Uterus (tissue), 4 donors: ENCODE data around the gene AKAP4. TPM values are rescaled to one million over a fixed set of nuclear protein-coding genes. Genes with fewer than 3 reads are reported as not detected.
A peak's percentile ranks its signal among the peaks of the same experiment; 100 is the strongest.

Source experiments
- DNase-seq, 2 donors: peaks; one replicate each; pipeline ENCODE4 v3.0.0-alpha.2; 2019 to 2020
- H3K27ac ChIP-seq, 2 donors: fragments of 200-600 bp; sonication (generic); 1 replicate in 1 of 2; 2 replicates in 1 of 2; pipeline ENCODE4 v1.5.1; 2016 to 2018
- H3K27me3 ChIP-seq, 2 donors: fragments of 200-600 bp; sonication (generic); one replicate each; pipeline ENCODE4 v1.5.1; 2018 to 2019; ENCODE audit warnings: control low read depth in 1 of 2
- H3K36me3 ChIP-seq, 2 donors: fragments of 200-600 bp; sonication (generic); one replicate each; pipeline ENCODE4 v1.5.1; 2019; ENCODE audit warnings: control low read depth in 1 of 2
- H3K4me1 ChIP-seq, 2 donors: fragments of 200-600 bp; sonication (generic); one replicate each; pipeline ENCODE4 v1.5.1; 2018 to 2019; ENCODE audit warnings: control low read depth in 1 of 2
- H3K4me3 ChIP-seq, 2 donors: fragments of 200-600 bp; sonication (generic); 1 replicate in 1 of 2; 2 replicates in 1 of 2; pipeline ENCODE4 v1.5.1; 2018 to 2019; ENCODE audit warnings: mild to moderate bottlenecking in 1 of 2
- H3K9me3 ChIP-seq, 2 donors: fragments of 200-600 bp; sonication (generic); one replicate each; pipeline ENCODE4 v1.5.1; 2019; ENCODE audit warnings: control low read depth in 1 of 2
- CTCF ChIP-seq, 4 experiments: fragments of 200-600 bp in 2 of 4; fragments of 450-650 bp in 2 of 4; sonication (generic) in 2 of 4; IDR thresholded peaks; one replicate each; pipeline ENCODE4 v1.5.1; 2016 to 2019; ENCODE audit warnings: antibody characterized with exemption in 4 of 4, mild to moderate bottlenecking in 2 of 4, moderate library complexity in 1 of 4
- POLR2A ChIP-seq, 2 donors: fragments of 450-650 bp; IDR thresholded peaks; one replicate each; pipeline ENCODE4 v1.6.1; 2016; ENCODE audit warnings: antibody characterized with exemption in 2 of 2, mild to moderate bottlenecking in 1 of 2, moderate library complexity in 1 of 2
- intact Hi-C: fragments of 100-400 bp; cut with DNase I; formaldehyde crosslinking; loops from one replicate; pipeline ENCODE4 v1.15.1; 2023; ENCODE audit warnings: low total_unique reads
- total RNA-seq, 4 donors: library from RNA; depleted of rRNA in 3 of 4; stranded (reverse); fragments of >200 nt in 3 of 4; gene quantifications; one replicate each; pipeline versions ENCODE4 v1.1.0 to v1.2.4, GENCODE V29; 2014 to 2023
- donor health status: DM: yes; HTN: yes; CAD: no.

Gene AKAP4
- total RNA-seq, 4 donors from 2014 or later: not detected

- no peak overlapping the region for H3K27ac ChIP-seq
- H3K4me3 ChIP-seq: no peak overlapping the region
- TF ChIP-seq POLR2A (IDR thresholded peaks at IDR 0.05) (no peak), CTCF (IDR thresholded peaks at IDR 0.05) (no peak)
- intact Hi-C loops: no loop called here
- H3K27me3 ChIP-seq: no peaks in the 10 kb centered on the region
- no peaks in the 10 kb centered on the region for H3K36me3 ChIP-seq
- no peaks in the 10 kb centered on the region for H3K9me3 ChIP-seq
- no peaks in the 10 kb centered on the region for H3K4me1 ChIP-seq
- DNase-seq: no peak
These were observed 2.5 kb downstream of the AKAP4 start for GRCh38 chrX:50198348-50198747.

GRCh38 chrX:50188859-50189600 is 11.8 kb downstream of the AKAP4 start:
- peak overlapping the region; percentile 39 to 54 for H3K27ac ChIP-seq

GRCh38 chrX:50183891-50184290 is 16.9 kb downstream of the AKAP4 start:
- no peaks in the 10 kb centered on the region for H3K36me3 ChIP-seq
- H3K4me3 ChIP-seq: no peak overlapping the region
- intact Hi-C loops: no loop called here
- H3K27me3 ChIP-seq: no peaks in the 10 kb centered on the region
- no peaks in the 10 kb centered on the region for H3K9me3 ChIP-seq
- H3K4me1 ChIP-seq: no peaks in the 10 kb centered on the region
- no peak for DNase-seq
- no peak for TF ChIP-seq CTCF (IDR thresholded peaks at IDR 0.05)
- no peak for TF ChIP-seq POLR2A (IDR thresholded peaks at IDR 0.05)
- no peak overlapping the region for H3K27ac ChIP-seq

More at GRCh38 chrX:50188859-50189600, 11.8 kb downstream of the AKAP4 start:
- Histone ChIP-seq H3K4me3 (no peak overlapping the region), H3K4me1 (no peaks in the 10 kb centered on the region), H3K36me3 (no peaks in the 10 kb centered on the region), H3K27me3 (no peaks in the 10 kb centered on the region), H3K9me3 (no peaks in the 10 kb centered on the region)
- TF ChIP-seq POLR2A (IDR thresholded peaks at IDR 0.05) (no peak), CTCF (IDR thresholded peaks at IDR 0.05) (no peak)
- no peak for DNase-seq
- intact Hi-C loops: no loop called here

GRCh38 chrX:50180073-50180940 is 20.5 kb downstream of the AKAP4 start:
- Histone ChIP-seq H3K4me1 (no peaks in the 10 kb centered on the region), H3K9me3 (no peaks in the 10 kb centered on the region), H3K36me3 (no peaks in the 10 kb centered on the region), H3K4me3 (no peak overlapping the region), H3K27ac (no peak overlapping the region), H3K27me3 (no peaks in the 10 kb centered on the region)
- intact Hi-C loops: no loop called here
- no peak for DNase-seq
- TF ChIP-seq POLR2A (IDR thresholded peaks at IDR 0.05) (no peak), CTCF (IDR thresholded peaks at IDR 0.05) (no peak)

GRCh38 chrX:50169717-50170116 is 31.1 kb downstream of the AKAP4 start:
- TF ChIP-seq POLR2A (IDR thresholded peaks at IDR 0.05) (no peak), CTCF (IDR thresholded peaks at IDR 0.05) (no peak)
- intact Hi-C loops: no loop called here
- no peak overlapping the region for H3K4me3 ChIP-seq
- H3K4me1 ChIP-seq: no peaks in the 10 kb centered on the region
- H3K9me3 ChIP-seq: no peaks in the 10 kb centered on the region
- no peak for DNase-seq
- no peaks in the 10 kb centered on the region for H3K27me3 ChIP-seq
- H3K27ac ChIP-seq: no peak overlapping the region
- no peaks in the 10 kb centered on the region for H3K36me3 ChIP-seq
